ENCODE measurements around the gene TAF10.

DNA sequence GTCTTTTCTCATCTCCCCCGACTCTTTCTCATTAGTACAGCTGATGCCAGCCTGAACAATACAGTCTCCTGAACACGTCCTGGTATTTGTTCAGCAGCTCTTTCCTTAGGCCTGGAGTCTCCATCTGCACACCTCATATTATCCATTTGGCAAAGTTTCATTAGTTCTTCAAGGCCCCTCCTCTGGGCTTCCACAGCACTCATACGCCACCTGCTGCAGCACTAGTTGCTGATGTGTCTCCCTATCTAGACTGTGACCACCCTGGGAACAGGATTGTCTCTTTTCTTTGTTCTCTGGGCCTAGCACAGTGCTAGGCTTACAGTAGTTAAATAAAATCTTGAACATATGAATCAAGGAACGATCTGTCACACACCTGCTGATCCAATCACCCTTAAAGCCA is 26.4 kb upstream of the TAF10 start:
- TF ChIP-seq, protein P1, sequence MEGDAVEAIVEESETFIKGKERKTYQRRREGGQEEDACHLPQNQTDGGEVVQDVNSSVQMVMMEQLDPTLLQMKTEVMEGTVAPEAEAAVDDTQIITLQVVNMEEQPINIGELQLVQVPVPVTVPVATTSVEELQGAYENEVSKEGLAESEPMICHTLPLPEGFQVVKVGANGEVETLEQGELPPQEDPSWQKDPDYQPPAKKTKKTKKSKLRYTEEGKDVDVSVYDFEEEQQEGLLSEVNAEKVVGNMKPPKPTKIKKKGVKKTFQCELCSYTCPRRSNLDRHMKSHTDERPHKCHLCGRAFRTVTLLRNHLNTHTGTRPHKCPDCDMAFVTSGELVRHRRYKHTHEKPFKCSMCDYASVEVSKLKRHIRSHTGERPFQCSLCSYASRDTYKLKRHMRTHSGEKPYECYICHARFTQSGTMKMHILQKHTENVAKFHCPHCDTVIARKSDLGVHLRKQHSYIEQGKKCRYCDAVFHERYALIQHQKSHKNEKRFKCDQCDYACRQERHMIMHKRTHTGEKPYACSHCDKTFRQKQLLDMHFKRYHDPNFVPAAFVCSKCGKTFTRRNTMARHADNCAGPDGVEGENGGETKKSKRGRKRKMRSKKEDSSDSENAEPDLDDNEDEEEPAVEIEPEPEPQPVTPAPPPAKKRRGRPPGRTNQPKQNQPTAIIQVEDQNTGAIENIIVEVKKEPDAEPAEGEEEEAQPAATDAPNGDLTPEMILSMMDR (IDR thresholded peaks at IDR 0.05; ENCODE audit: insufficient read depth, low read depth, low read length), result no peak
- TF ChIP-seq EZH2 (IDR thresholded peaks at IDR 0.05; ENCODE audit: insufficient read depth, low read length), result no peak
